ENCODE results near the gene THBS1. TPM values are rescaled to one million over a fixed set of nuclear protein-coding genes. Genes with fewer than 3 reads are reported as not detected.

The THBS1 gene
- total RNA-seq, 1 donor from 2014 or later: 849 TPM

GRCh38 chr15:39549912-39550311 lies 31.0 kb upstream of the THBS1 start:
- Mint-ChIP-seq H3K27ac (ENCODE audit: unreplicated experiment) (no peak overlapping the region), H3K27me3 (ENCODE audit: unreplicated experiment) (no peaks in the 10 kb centered on the region), H3K4me3 (ENCODE audit: unreplicated experiment) (no peak overlapping the region), H3K4me1 (ENCODE audit: unreplicated experiment) (no peaks in the 10 kb centered on the region), H3K9me3 (ENCODE audit: unreplicated experiment) (peaks cover 12% of the 10 kb centered on the region), H3K36me3 (ENCODE audit: unreplicated experiment) (peaks cover 3% of the 10 kb centered on the region)
- TF ChIP-seq CTCF (IDR thresholded peaks at IDR 0.05): no peak
- DNase-seq (ENCODE audit: extremely low spot score, unreplicated experiment): no peak

- Mint-ChIP-seq H3K4me3 (ENCODE audit: unreplicated experiment) (no peak overlapping the region), H3K36me3 (ENCODE audit: unreplicated experiment) (no peaks in the 10 kb centered on the region), H3K4me1 (ENCODE audit: unreplicated experiment) (no peaks in the 10 kb centered on the region), H3K9me3 (ENCODE audit: unreplicated experiment) (peaks cover 3% of the 10 kb centered on the region), H3K27me3 (ENCODE audit: unreplicated experiment) (no peaks in the 10 kb centered on the region), H3K27ac (ENCODE audit: unreplicated experiment) (no peak overlapping the region)
- TF ChIP-seq CTCF (IDR thresholded peaks at IDR 0.05): no peak
- no peak for DNase-seq (ENCODE audit: extremely low spot score, unreplicated experiment)
Observed at GRCh38 chr15:39551476-39551875, 29.4 kb upstream of the THBS1 start.

- H3K4me3 Mint-ChIP-seq (ENCODE audit: unreplicated experiment): no peak overlapping the region
- no peaks in the 10 kb centered on the region for H3K9me3 Mint-ChIP-seq (ENCODE audit: unreplicated experiment)
- H3K27ac Mint-ChIP-seq (ENCODE audit: unreplicated experiment): no peak overlapping the region
- no peaks in the 10 kb centered on the region for H3K4me1 Mint-ChIP-seq (ENCODE audit: unreplicated experiment)
- TF ChIP-seq CTCF (IDR thresholded peaks at IDR 0.05): no peak
- no peak for DNase-seq (ENCODE audit: extremely low spot score, unreplicated experiment)
- no peaks in the 10 kb centered on the region for H3K27me3 Mint-ChIP-seq (ENCODE audit: unreplicated experiment)
- no peaks in the 10 kb centered on the region for H3K36me3 Mint-ChIP-seq (ENCODE audit: unreplicated experiment)
Observed at GRCh38 chr15:39552556-39552955, 28.3 kb upstream of the THBS1 start.

- Mint-ChIP-seq H3K36me3 (ENCODE audit: unreplicated experiment) (no peaks in the 10 kb centered on the region), H3K27me3 (ENCODE audit: unreplicated experiment) (no peaks in the 10 kb centered on the region), H3K9me3 (ENCODE audit: unreplicated experiment) (no peaks in the 10 kb centered on the region), H3K4me3 (ENCODE audit: unreplicated experiment) (no peak overlapping the region), H3K27ac (ENCODE audit: unreplicated experiment) (no peak overlapping the region), H3K4me1 (ENCODE audit: unreplicated experiment) (no peaks in the 10 kb centered on the region)
- no peak for DNase-seq (ENCODE audit: extremely low spot score, unreplicated experiment)
- no peak for TF ChIP-seq CTCF (IDR thresholded peaks at IDR 0.05)
Observed at GRCh38 chr15:39553947-39554693, 26.8 kb upstream of the THBS1 start.

GRCh38 chr15:39554746-39555387 lies 26.0 kb upstream of the THBS1 start:
- DNase-seq (ENCODE audit: extremely low spot score, unreplicated experiment): no peak
- no peaks in the 10 kb centered on the region for H3K36me3 Mint-ChIP-seq (ENCODE audit: unreplicated experiment)
- no peaks in the 10 kb centered on the region for H3K9me3 Mint-ChIP-seq (ENCODE audit: unreplicated experiment)
- no peak for TF ChIP-seq CTCF (IDR thresholded peaks at IDR 0.05)
- H3K4me3 Mint-ChIP-seq (ENCODE audit: unreplicated experiment): no peak overlapping the region
- no peaks in the 10 kb centered on the region for H3K4me1 Mint-ChIP-seq (ENCODE audit: unreplicated experiment)
- H3K27me3 Mint-ChIP-seq (ENCODE audit: unreplicated experiment): no peaks in the 10 kb centered on the region
- no peak overlapping the region for H3K27ac Mint-ChIP-seq (ENCODE audit: unreplicated experiment)

Measured in osteocyte (in vitro differentiated cells).